Spleen (tissue), 7 donors: ENCODE measurements around the gene H2BW1.

Source experiments
- POLR2A ChIP-seq, 3 donors: fragments of 450-650 bp; IDR thresholded peaks; one replicate each; pipeline ENCODE4 v1.5.1; 2017; ENCODE audit warnings: antibody characterized with exemption in 3 of 3, mild to moderate bottlenecking in 1 of 3
- TF ChIP-seq, protein P1 (sequence below), 11 experiments: fragments of 200-600 bp in 7 of 11; fragments of 450-650 bp in 4 of 11; sonication (generic) in 4 of 11; IDR thresholded peaks in 8 of 11; conservative IDR thresholded peaks in 3 of 11; 1 replicate in 7 of 11; 2 replicates in 4 of 11; pipeline versions ENCODE4 v1.4.0 to v1.8.0; 2016 to 2021; ENCODE audit warnings: antibody characterized with exemption in 11 of 11, inconsistent platforms in 4 of 11, mild to moderate bottlenecking in 1 of 11
- donor health status: DM: no; HTN: no; CAD: no; lungs with moderate emphysema.
- donor health status: DM: no; HTN: no; CAD: no.
- donor health status: DM: no; HTN: no; CAD: no.

DNA sequence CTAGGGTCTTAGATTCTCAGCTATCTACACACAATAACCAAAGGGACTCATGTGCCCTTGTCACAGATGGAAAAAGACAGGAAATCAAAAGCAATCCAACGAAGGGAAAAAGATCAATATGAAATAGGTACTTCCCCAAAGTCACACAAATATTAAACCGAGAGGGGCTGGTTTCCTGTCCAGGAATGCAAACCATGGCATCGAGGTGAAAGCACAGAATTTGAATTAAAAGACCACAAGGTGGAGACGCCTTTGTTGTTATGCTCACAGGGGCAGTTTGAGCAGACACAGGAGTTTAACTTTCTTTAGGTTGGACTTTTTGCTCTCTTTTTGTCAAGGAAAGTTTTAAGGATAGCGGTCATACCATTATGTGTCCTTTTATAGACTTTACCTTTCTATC, 14.3 kb downstream of the H2BW1 start:
- TF ChIP-seq POLR2A (IDR thresholded peaks at IDR 0.05) = no peak
- TF ChIP-seq, protein P1, sequence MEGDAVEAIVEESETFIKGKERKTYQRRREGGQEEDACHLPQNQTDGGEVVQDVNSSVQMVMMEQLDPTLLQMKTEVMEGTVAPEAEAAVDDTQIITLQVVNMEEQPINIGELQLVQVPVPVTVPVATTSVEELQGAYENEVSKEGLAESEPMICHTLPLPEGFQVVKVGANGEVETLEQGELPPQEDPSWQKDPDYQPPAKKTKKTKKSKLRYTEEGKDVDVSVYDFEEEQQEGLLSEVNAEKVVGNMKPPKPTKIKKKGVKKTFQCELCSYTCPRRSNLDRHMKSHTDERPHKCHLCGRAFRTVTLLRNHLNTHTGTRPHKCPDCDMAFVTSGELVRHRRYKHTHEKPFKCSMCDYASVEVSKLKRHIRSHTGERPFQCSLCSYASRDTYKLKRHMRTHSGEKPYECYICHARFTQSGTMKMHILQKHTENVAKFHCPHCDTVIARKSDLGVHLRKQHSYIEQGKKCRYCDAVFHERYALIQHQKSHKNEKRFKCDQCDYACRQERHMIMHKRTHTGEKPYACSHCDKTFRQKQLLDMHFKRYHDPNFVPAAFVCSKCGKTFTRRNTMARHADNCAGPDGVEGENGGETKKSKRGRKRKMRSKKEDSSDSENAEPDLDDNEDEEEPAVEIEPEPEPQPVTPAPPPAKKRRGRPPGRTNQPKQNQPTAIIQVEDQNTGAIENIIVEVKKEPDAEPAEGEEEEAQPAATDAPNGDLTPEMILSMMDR (IDR thresholded peaks at IDR 0.05 in 8 of 11, conservative IDR thresholded peaks at IDR 0.05 in 3 of 11) = no peak
